WTC11 (cell line): Measurements from ENCODE around the gene ARHGAP21.

Experiments
- CTCF ChIP-seq: fragments of 200-600 bp; IDR thresholded peaks from 2 replicates; pipeline ENCODE4 v1.8.0; 2022; ENCODE audit warnings: antibody characterized with exemption
- USF1 ChIP-seq: sonication (generic); formaldehyde crosslinking; IDR thresholded peaks from 2 replicates; pipeline ENCODE4 v1.8.0; 2022; ENCODE audit warnings: mild to moderate bottlenecking, missing genetic modification reagents
- ZMAT4 ChIP-seq: fragments of 250-450 bp; sonication (Bioruptor Pico); IDR thresholded peaks from 2 replicates; pipeline ENCODE4 v1.9.0; 2021; ENCODE audit warnings: mild to moderate bottlenecking

- TF ChIP-seq CTCF: no peak
- no peak for TF ChIP-seq USF1 (CRISPR knock-in tag)
- no peak for TF ChIP-seq ZMAT4 (CRISPR knock-in tag)
These were observed 151.7 kb downstream of the ARHGAP21 start for GRCh38 chr10:24571870-24572450.
